ACC112 (cell line): ENCODE measurements around the gene DCUN1D1.

Experiments
- H2AFZ ChIP-seq: fragments of 200-600 bp; sonication (generic); one replicate; pipeline ENCODE4 v1.6.0; 2017; ENCODE audit warnings: antibody characterized with exemption, low read length; ENCODE audit not compliant: unreplicated experiment
- H3K27ac ChIP-seq: fragments of 200-600 bp; sonication (generic); 2 replicates; pipeline ENCODE4 v1.5.1; 2014; ENCODE audit warnings: low read depth, mild to moderate bottlenecking, antibody characterized with exemption, low read length, moderate library complexity
- H3K27me3 ChIP-seq: fragments of 200-600 bp; sonication (generic); 2 replicates; pipeline ENCODE4 v1.6.1; 2014; ENCODE audit warnings: mild to moderate bottlenecking, antibody characterized with exemption, low read length, moderate library complexity, mixed read lengths; ENCODE audit not compliant: insufficient read depth
- H3K36me3 ChIP-seq: fragments of 200-600 bp; sonication (generic); 2 replicates; pipeline ENCODE4 v1.6.1; 2016; ENCODE audit warnings: mild to moderate bottlenecking, antibody characterized with exemption, low read length, moderate library complexity, mixed read lengths; ENCODE audit not compliant: insufficient read depth
- H3K4me1 ChIP-seq: fragments of 200-600 bp; sonication (generic); one replicate; pipeline ENCODE4 v1.6.1; 2016; ENCODE audit warnings: low read length, mixed read lengths; ENCODE audit not compliant: insufficient read depth, unreplicated experiment, control insufficient read depth
- H3K4me3 ChIP-seq: fragments of 200-600 bp; sonication (generic); 2 replicates; pipeline ENCODE4 v1.5.1; 2014; ENCODE audit warnings: mild to moderate bottlenecking, low read depth, low read length
- H3K79me2 ChIP-seq: fragments of 200-600 bp; sonication (generic); one replicate; pipeline ENCODE4 v1.6.0; 2016; ENCODE audit warnings: low read length; ENCODE audit not compliant: control insufficient read depth, unreplicated experiment, insufficient read depth

Gene DCUN1D1

DNA sequence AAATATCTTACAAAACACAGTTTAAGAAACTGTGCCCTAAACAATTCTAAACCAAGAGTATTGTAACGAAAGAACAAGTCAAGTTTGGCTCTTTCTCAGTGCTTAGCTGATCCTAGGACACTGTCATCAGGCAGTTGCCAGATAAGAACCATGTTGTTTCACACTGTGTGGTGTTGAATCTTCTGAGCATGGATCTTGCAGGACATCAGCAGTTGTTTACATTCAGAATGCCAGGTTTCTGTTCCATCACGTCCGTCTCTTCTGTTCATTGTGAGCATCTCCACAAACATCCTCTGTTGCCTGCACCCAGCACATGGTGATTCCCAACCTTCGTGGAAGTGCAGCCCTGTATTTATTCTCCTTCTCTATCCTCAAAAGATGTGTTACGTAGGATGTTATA lies 67.9 kb downstream of the DCUN1D1 start:
- no peaks in the 10 kb centered on the region for H3K79me2 ChIP-seq
- no peak overlapping the region for H3K4me3 ChIP-seq
- no peak overlapping the region for H3K27ac ChIP-seq
- H3K4me1 ChIP-seq, result peaks cover 4% of the 10 kb centered on the region
- no peaks in the 10 kb centered on the region for H3K36me3 ChIP-seq
- no peak overlapping the region for H2AFZ ChIP-seq
- H3K27me3 ChIP-seq, result no peaks in the 10 kb centered on the region

DNA sequence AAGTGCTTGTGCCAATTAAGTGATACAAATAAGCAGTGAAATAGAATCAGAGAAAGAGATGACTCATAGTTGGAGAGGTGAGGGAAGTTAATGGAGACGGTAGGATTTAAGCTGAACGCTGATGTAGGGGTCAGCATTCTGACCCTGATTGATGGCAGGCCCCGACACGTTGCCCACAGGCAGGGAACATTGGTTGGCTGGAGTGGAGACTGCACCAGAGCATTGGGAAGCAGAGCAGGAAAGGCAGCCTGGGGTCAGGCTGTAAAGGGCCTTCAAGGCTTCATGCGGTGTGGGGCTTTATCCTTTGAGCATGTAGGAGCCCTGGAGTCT lies 68.6 kb downstream of the DCUN1D1 start:
- Histone ChIP-seq H3K79me2 (no peaks in the 10 kb centered on the region), H3K4me1 (peaks cover 4% of the 10 kb centered on the region), H3K36me3 (no peaks in the 10 kb centered on the region), H3K27ac (no peak overlapping the region), H3K4me3 (no peak overlapping the region), H3K27me3 (no peaks in the 10 kb centered on the region), H2AFZ (no peak overlapping the region)

GRCh38 chr3:182910936-182911781 lies 69.2 kb downstream of the DCUN1D1 start:
- no peaks in the 10 kb centered on the region for H3K27me3 ChIP-seq
- no peaks in the 10 kb centered on the region for H3K79me2 ChIP-seq
- H3K4me3 ChIP-seq, result no peak overlapping the region
- no peaks in the 10 kb centered on the region for H3K36me3 ChIP-seq
- H3K4me1 ChIP-seq, result peaks cover 4% of the 10 kb centered on the region
- H2AFZ ChIP-seq, result no peak overlapping the region
- H3K27ac ChIP-seq, result no peak overlapping the region

- peaks cover 4% of the 10 kb centered on the region for H3K4me1 ChIP-seq
- H3K4me3 ChIP-seq, result no peak overlapping the region
- peak overlapping the region; percentile 31; the same call in 1 of the 2 replicates for H3K27ac ChIP-seq
- no peak overlapping the region for H2AFZ ChIP-seq
- no peaks in the 10 kb centered on the region for H3K79me2 ChIP-seq
- H3K36me3 ChIP-seq, result no peaks in the 10 kb centered on the region
- H3K27me3 ChIP-seq, result no peaks in the 10 kb centered on the region
Measured at GRCh38 chr3:182909318-182910040, 70.9 kb downstream of the DCUN1D1 start.

DNA sequence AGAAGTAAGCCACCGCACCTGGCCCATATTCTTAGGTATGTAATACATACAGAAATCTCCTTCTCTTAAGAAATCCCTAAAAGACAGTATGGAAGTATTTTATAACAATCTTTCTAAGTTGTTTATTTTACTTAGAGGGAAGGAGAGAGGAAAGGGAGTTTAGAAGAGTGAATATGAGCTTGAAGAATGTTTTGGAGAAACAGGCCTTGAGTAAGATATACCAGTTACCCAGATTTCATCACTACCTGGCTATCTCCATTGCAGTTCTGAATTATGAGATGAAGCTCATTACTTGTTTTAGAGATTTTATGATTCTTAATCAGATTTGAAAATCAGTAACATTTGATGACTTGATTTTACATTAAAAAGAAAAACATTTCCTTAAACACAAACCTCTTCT lies 71.9 kb downstream of the DCUN1D1 start:
- Histone ChIP-seq H3K4me1 (peaks cover 4% of the 10 kb centered on the region), H3K4me3 (no peak overlapping the region), H3K27ac (no peak overlapping the region), H3K36me3 (no peaks in the 10 kb centered on the region), H3K79me2 (no peaks in the 10 kb centered on the region), H2AFZ (no peak overlapping the region), H3K27me3 (no peaks in the 10 kb centered on the region)

GRCh38 chr3:182906036-182906435 lies 74.3 kb downstream of the DCUN1D1 start:
- H3K4me3 ChIP-seq, result no peak overlapping the region
- peaks cover 4% of the 10 kb centered on the region for H3K4me1 ChIP-seq
- no peak overlapping the region for H3K27ac ChIP-seq
- no peak overlapping the region for H2AFZ ChIP-seq
- H3K27me3 ChIP-seq, result no peaks in the 10 kb centered on the region
- no peaks in the 10 kb centered on the region for H3K79me2 ChIP-seq
- no peaks in the 10 kb centered on the region for H3K36me3 ChIP-seq

DNA sequence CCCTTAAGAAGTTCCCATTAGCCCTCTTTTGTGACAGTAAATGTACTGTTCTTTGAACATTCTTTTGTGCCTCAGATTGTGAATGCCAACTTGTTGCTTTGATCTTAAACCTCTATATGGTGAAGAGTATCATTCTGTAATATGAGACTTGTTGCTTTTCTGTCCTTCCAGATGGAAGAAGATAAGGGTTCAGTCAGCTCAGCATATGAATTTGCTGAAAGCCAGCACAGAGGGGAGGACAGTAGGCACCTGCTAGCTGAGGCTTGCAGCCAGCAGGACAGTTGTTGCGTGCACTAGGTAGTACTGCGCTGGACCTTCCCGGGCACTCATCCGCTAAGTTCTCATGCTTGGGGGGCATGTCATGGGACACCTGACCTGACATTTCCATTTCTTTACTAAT lies 74.7 kb downstream of the DCUN1D1 start:
- H2AFZ ChIP-seq, result no peak overlapping the region
- H3K79me2 ChIP-seq, result no peaks in the 10 kb centered on the region
- no peaks in the 10 kb centered on the region for H3K27me3 ChIP-seq
- no peaks in the 10 kb centered on the region for H3K36me3 ChIP-seq
- H3K4me1 ChIP-seq, result peaks cover 4% of the 10 kb centered on the region
- no peak overlapping the region for H3K27ac ChIP-seq
- H3K4me3 ChIP-seq, result no peak overlapping the region

DNA sequence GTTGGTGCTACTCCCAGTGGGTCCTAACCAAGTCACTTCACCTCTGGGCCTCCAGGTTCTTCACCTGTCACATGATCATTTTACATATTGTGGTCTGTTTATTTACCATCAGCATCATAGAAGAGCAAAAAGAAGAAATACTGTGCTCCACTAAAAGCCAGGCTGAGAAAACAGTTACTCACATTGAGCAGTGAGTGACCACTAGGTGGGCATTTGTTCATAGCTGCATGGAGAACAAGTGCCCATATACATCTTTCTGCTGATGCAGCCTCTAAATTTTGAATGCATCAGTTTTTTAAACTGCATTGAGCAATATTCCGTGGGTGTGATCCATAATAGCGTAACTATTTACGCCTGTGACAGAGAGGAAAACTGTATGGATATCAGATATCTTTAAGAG lies 76.2 kb downstream of the DCUN1D1 start:
- no peaks in the 10 kb centered on the region; the same call in 1 of the 2 replicates for H3K36me3 ChIP-seq
- H3K79me2 ChIP-seq, result no peaks in the 10 kb centered on the region
- H3K27me3 ChIP-seq, result no peaks in the 10 kb centered on the region
- H2AFZ ChIP-seq, result no peak overlapping the region
- H3K4me3 ChIP-seq, result no peak overlapping the region
- H3K27ac ChIP-seq, result no peak overlapping the region
- no peaks in the 10 kb centered on the region for H3K4me1 ChIP-seq

- Histone ChIP-seq H3K27me3 (no peaks in the 10 kb centered on the region), H3K4me1 (no peaks in the 10 kb centered on the region), H3K4me3 (no peak overlapping the region), H3K27ac (no peak overlapping the region), H2AFZ (no peak overlapping the region), H3K79me2 (no peaks in the 10 kb centered on the region), H3K36me3 (no peaks in the 10 kb centered on the region; the same call in 1 of the 2 replicates)
Measured at GRCh38 chr3:182902236-182902635, 78.1 kb downstream of the DCUN1D1 start.

DNA sequence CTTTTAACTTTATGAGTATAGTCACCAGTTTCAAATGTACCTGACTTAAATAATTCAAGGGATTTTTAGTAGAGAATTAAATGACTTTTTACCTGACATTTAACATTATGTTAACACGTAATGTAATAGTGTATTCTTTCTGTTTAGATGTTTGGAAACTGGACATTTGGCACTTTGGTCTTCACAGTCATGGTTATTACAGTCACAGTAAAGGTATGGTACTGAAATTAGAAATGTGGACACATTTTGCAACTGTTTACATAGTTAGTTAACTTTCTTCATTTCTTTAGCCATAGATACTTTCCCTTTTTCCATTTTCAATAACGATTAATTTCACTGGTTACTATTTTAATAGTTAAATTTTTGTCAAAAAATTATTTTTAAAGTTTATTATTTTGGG lies 83.8 kb downstream of the DCUN1D1 start:
- no peaks in the 10 kb centered on the region for H3K27me3 ChIP-seq
- no peaks in the 10 kb centered on the region; the same call in 1 of the 2 replicates for H3K36me3 ChIP-seq
- H2AFZ ChIP-seq, result no peak overlapping the region
- no peak overlapping the region for H3K27ac ChIP-seq
- no peaks in the 10 kb centered on the region for H3K4me1 ChIP-seq
- no peak overlapping the region for H3K4me3 ChIP-seq
- H3K79me2 ChIP-seq, result no peaks in the 10 kb centered on the region
